ENCODE data around the gene AQP5. TPM values are rescaled to one million over a fixed set of nuclear protein-coding genes. Genes with fewer than 3 reads are reported as not detected.

Gene AQP5
- polyA plus RNA-seq, 1 donor: 0.38 TPM

GRCh38 chr12:49932023-49932422 lies 29.6 kb upstream of the AQP5 start:
- DNase-seq (ENCODE audit: low read depth): no peak

- no peak for DNase-seq (ENCODE audit: low read depth)
Measured at GRCh38 chr12:49932533-49933130, 29.0 kb upstream of the AQP5 start.

GRCh38 chr12:49933796-49934195 lies 27.9 kb upstream of the AQP5 start:
- DNase-seq (ENCODE audit: low read depth): no peak

- no peak for DNase-seq (ENCODE audit: low read depth)
Measured at GRCh38 chr12:49934505-49934904, 27.2 kb upstream of the AQP5 start.

- no peak for DNase-seq (ENCODE audit: low read depth)
Measured at GRCh38 chr12:49936925-49937324, 24.7 kb upstream of the AQP5 start.

- DNase-seq (ENCODE audit: low read depth): no peak
Measured at GRCh38 chr12:49937639-49938300, 23.9 kb upstream of the AQP5 start.

GRCh38 chr12:49939307-49939706 lies 22.4 kb upstream of the AQP5 start:
- no peak for DNase-seq (ENCODE audit: low read depth)

- no peak for DNase-seq (ENCODE audit: low read depth)
Measured at GRCh38 chr12:49939707-49940106, 22.0 kb upstream of the AQP5 start.

- no peak for DNase-seq (ENCODE audit: low read depth)
Measured at GRCh38 chr12:49941556-49942511, 19.8 kb upstream of the AQP5 start.

GRCh38 chr12:49942512-49942893 lies 19.2 kb upstream of the AQP5 start:
- DNase-seq (ENCODE audit: low read depth): no peak

GRCh38 chr12:49942921-49943624 lies 18.6 kb upstream of the AQP5 start:
- DNase-seq (ENCODE audit: low read depth): no peak

- DNase-seq (ENCODE audit: low read depth): no peak
Measured at GRCh38 chr12:49943625-49943960, 18.1 kb upstream of the AQP5 start.

GRCh38 chr12:49944046-49944445 lies 17.6 kb upstream of the AQP5 start:
- no peak for DNase-seq (ENCODE audit: low read depth)

- DNase-seq (ENCODE audit: low read depth): no peak
Measured at GRCh38 chr12:49944718-49945117, 17.0 kb upstream of the AQP5 start.

- peak; percentile 31 for DNase-seq (ENCODE audit: low read depth)
Measured at GRCh38 chr12:49945394-49946080, 16.1 kb upstream of the AQP5 start.

GRCh38 chr12:49946086-49946485 lies 15.6 kb upstream of the AQP5 start:
- no peak for DNase-seq (ENCODE audit: low read depth)

GRCh38 chr12:49946497-49946896 lies 15.2 kb upstream of the AQP5 start:
- DNase-seq (ENCODE audit: low read depth): no peak

- DNase-seq (ENCODE audit: low read depth): no peak
Measured at GRCh38 chr12:49947593-49948226, 14.0 kb upstream of the AQP5 start.

GRCh38 chr12:49948866-49949845 lies 12.5 kb upstream of the AQP5 start:
- no peak for DNase-seq (ENCODE audit: low read depth)

GRCh38 chr12:49949866-49950265 lies 11.8 kb upstream of the AQP5 start:
- no peak for DNase-seq (ENCODE audit: low read depth)

All from forelimb muscle (tissue), 1 donor.